ENCODE results near the gene C20orf144. TPM values are rescaled to one million over a fixed set of nuclear protein-coding genes. Genes with fewer than 3 reads are reported as not detected.

Gene C20orf144
- total and polyA plus RNA-seq, 2 experiments from 2014 or later: 0.26 to 0.66 TPM

GRCh38 chr20:33680686-33681085 lies 18.6 kb downstream of the C20orf144 start (continued):
- no peak for TF ChIP-seq REST (IDR thresholded peaks at IDR 0.05; ENCODE audit: unreplicated experiment)
- TF ChIP-seq JUNB (IDR thresholded peaks at IDR 0.05; ENCODE audit: unreplicated experiment): no peak
- no peak for TF ChIP-seq NANOG (IDR thresholded peaks at IDR 0.05; ENCODE audit: borderline replicate concordance)
- no peak for TF ChIP-seq CREB1 (CRISPR knock-in tag; IDR thresholded peaks at IDR 0.05; ENCODE audit: low read depth)
- TF ChIP-seq ZNF114 (CRISPR knock-in tag; IDR thresholded peaks at IDR 0.05): no peak
- no peak for TF ChIP-seq EZH2phosphoT487 (IDR thresholded peaks at IDR 0.05; ENCODE audit: unreplicated experiment)

GRCh38 chr20:33681288-33681687 lies 19.2 kb downstream of the C20orf144 start:
- H3K27me3 ChIP-seq (ENCODE audit: insufficient read depth): no peaks in the 10 kb centered on the region
- H3K9me2 ChIP-seq (ENCODE audit: insufficient read depth): no peaks in the 10 kb centered on the region
- ATAC-seq: no peak
- Mint-ChIP-seq H3K4me1 (peaks cover 20% of the 10 kb centered on the region), H3K27me3 (ENCODE audit: insufficient read depth, low read depth, poor library complexity) (peaks cover 10% of the 10 kb centered on the region), H3K4me3 (no peak overlapping the region), H3K27ac (0 out of 2 replicates have a peak overlapping the region, but pooled peaks have one; percentile 27), H3K36me3 (ENCODE audit: low read depth) (peaks cover 33% of the 10 kb centered on the region), H3K9me3 (no peaks in the 10 kb centered on the region; the same call in 2 of the 3 replicates)
- 0 out of 2 replicates have a peak, but pooled peaks cover 6% of the 10 kb centered on the region for H3F3A ChIP-seq (replicated peaks; ENCODE audit: low read depth)
- H3K4me2 ChIP-seq: no peak overlapping the region
- peaks cover 31% of the 10 kb centered on the region; the same call in 1 of the 2 replicates for H4K20me1 ChIP-seq (replicated peaks; ENCODE audit: insufficient read depth)
- peaks cover 4% of the 10 kb centered on the region; the same call in 1 of the 2 replicates for H3K36me3 ChIP-seq (ENCODE audit: insufficient read depth)
- H3K27ac ChIP-seq (ENCODE audit: low read depth): no peak overlapping the region
- H3K4me3 ChIP-seq: no peak overlapping the region
- peaks cover 6% of the 10 kb centered on the region; the same call in 1 of the 2 replicates for H3K4me1 ChIP-seq (ENCODE audit: insufficient read depth)
- peaks cover 39% of the 10 kb centered on the region for H3K79me2 ChIP-seq (replicated peaks; ENCODE audit: insufficient read depth)
- no peak for DNase-seq (ENCODE audit: low spot score)
- H2AFZ ChIP-seq: no peak overlapping the region
- TF ChIP-seq REST (IDR thresholded peaks at IDR 0.05; ENCODE audit: unreplicated experiment) (no peak), ZNF114 (CRISPR knock-in tag; IDR thresholded peaks at IDR 0.05) (no peak), EZH2phosphoT487 (IDR thresholded peaks at IDR 0.05; ENCODE audit: unreplicated experiment) (no peak), POLR2AphosphoS5 (IDR thresholded peaks at IDR 0.05; ENCODE audit: low read depth) (no peak), CTCF (conservative IDR thresholded peaks at IDR 0.05; ENCODE audit: low read depth in 2 of 2) (no peak), ZNF462 (CRISPR knock-in tag; IDR thresholded peaks at IDR 0.05) (no peak)
